ENCODE data around the gene ADAMTS12. TPM values are rescaled to one million over a fixed set of nuclear protein-coding genes. Genes with fewer than 3 reads are reported as not detected.

The ADAMTS12 gene
- total and polyA plus RNA-seq, 10 of the 15 experiments (the other 5 are each of a cell fraction or from before 2014, with no cell fraction given) = 0.11 to 35.8 (median 20.7) TPM

DNA sequence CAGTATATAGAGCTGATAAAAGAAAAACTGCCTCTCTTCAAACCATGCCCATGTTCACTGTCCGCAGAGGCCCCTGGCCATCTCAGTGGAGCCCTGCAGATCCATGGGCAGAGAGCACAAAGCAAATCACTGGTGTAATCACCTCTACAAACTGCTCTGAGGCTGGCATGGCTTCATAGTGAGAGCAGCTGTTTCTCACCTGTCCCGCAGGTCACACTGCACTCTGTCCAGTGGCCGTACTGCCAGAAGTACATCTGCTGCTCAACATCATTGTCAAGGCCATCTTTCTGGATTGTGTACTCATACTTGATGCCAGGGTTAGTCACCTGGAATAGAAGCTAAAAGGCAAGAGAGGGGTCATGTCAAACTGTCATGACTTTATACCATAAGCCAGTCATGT is 277.8 kb downstream of the ADAMTS12 start:
- SMC1A ChIA-PET (ENCODE audit: uncharacterized antibody, unreplicated experiment) = interaction anchor here (0.7 to 1.3 kb wide), 3 partner anchors 11 to 247 kb away, joined by 3 to 4 read pairs (median 3); no protein-coding TSS in a partner anchor

GRCh38 chr5:33612386-33612785 is 279.4 kb downstream of the ADAMTS12 start:
- H3K79me2 ChIP-seq (ENCODE audit: control insufficient read depth, insufficient read depth, low read length) = no peaks in the 10 kb centered on the region
- no peak for TF ChIP-seq POU2F2 (IDR thresholded peaks at IDR 0.05; ENCODE audit: borderline replicate concordance, low read depth, low read length)
- TF ChIP-seq, protein P1, sequence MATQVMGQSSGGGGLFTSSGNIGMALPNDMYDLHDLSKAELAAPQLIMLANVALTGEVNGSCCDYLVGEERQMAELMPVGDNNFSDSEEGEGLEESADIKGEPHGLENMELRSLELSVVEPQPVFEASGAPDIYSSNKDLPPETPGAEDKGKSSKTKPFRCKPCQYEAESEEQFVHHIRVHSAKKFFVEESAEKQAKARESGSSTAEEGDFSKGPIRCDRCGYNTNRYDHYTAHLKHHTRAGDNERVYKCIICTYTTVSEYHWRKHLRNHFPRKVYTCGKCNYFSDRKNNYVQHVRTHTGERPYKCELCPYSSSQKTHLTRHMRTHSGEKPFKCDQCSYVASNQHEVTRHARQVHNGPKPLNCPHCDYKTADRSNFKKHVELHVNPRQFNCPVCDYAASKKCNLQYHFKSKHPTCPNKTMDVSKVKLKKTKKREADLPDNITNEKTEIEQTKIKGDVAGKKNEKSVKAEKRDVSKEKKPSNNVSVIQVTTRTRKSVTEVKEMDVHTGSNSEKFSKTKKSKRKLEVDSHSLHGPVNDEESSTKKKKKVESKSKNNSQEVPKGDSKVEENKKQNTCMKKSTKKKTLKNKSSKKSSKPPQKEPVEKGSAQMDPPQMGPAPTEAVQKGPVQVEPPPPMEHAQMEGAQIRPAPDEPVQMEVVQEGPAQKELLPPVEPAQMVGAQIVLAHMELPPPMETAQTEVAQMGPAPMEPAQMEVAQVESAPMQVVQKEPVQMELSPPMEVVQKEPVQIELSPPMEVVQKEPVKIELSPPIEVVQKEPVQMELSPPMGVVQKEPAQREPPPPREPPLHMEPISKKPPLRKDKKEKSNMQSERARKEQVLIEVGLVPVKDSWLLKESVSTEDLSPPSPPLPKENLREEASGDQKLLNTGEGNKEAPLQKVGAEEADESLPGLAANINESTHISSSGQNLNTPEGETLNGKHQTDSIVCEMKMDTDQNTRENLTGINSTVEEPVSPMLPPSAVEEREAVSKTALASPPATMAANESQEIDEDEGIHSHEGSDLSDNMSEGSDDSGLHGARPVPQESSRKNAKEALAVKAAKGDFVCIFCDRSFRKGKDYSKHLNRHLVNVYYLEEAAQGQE (IDR thresholded peaks at IDR 0.05; ENCODE audit: low read depth, low read length) = no peak

More for the DNA sequence above, 277.8 kb downstream of the ADAMTS12 start:
- 97% methylated on average over 3 of the region's 3 CpGs for WGBS (ENCODE audit: insufficient coverage, insufficient replicate concordance, low lambda C conversion rate, missing lambda C conversion rate)
- intact Hi-C loops (cut with micrococcal nuclease; ENCODE audit: unreplicated experiment) (no loop called here), in situ Hi-C loops (cut with MboI) (no loop called here)
- DNase-seq (ENCODE audit: low read depth, low spot score) (no peak), ATAC-seq (no peak), FAIRE-seq (no peak)
- Histone ChIP-seq H3K4me2 (ENCODE audit: control insufficient read depth, insufficient read depth) (no peak overlapping the region), H3K9ac (ENCODE audit: control insufficient read depth, insufficient read depth, low read length) (no peak overlapping the region), H4K20me1 (ENCODE audit: control insufficient read depth, insufficient read depth) (no peaks in the 10 kb centered on the region; the same call in 1 of the 2 replicates), H3K9me3 (replicated peaks; ENCODE audit: control insufficient read depth, insufficient read depth, low read length) (no peaks in the 10 kb centered on the region), H3K79me2 (ENCODE audit: control insufficient read depth, insufficient read depth, low read length) (no peaks in the 10 kb centered on the region), H3K27ac (ENCODE audit: control insufficient read depth, insufficient read depth) (no peak overlapping the region), H2AFZ (ENCODE audit: control insufficient read depth, low read depth, low read length) (no peak overlapping the region), H3K4me3 (no peak overlapping the region), H3K27me3 (replicated peaks in 1 of 2; ENCODE audit: control insufficient read depth in 2 of 2, insufficient read depth in 2 of 2, low read length in 1 of 2) (no peaks in the 10 kb centered on the region), H3K4me1 (ENCODE audit: control insufficient read depth, insufficient read depth, low read length) (no peaks in the 10 kb centered on the region), H3K36me3 (ENCODE audit: control insufficient read depth in 2 of 2, insufficient read depth in 2 of 2, low read length in 1 of 2) (no peaks in the 10 kb centered on the region)
- BruUV-seq (replicated peaks) = no TSS peak
- TF ChIP-seq FOXK2 (IDR thresholded peaks at IDR 0.05) = no peak
- no peak for TF ChIP-seq POU2F2 (IDR thresholded peaks at IDR 0.05; ENCODE audit: borderline replicate concordance, low read depth, low read length)
- TF ChIP-seq RB1 (IDR thresholded peaks at IDR 0.05; ENCODE audit: borderline replicate concordance) = no peak
- no peak for TF ChIP-seq TARDBP (IDR thresholded peaks at IDR 0.05; ENCODE audit: borderline replicate concordance)
- no peak for TF ChIP-seq SMAD1 (IDR thresholded peaks at IDR 0.05; ENCODE audit: low read depth, partially characterized antibody)
- TF ChIP-seq SMAD5 (IDR thresholded peaks at IDR 0.05; ENCODE audit: low read depth) = no peak
- TF ChIP-seq BCL11A (IDR thresholded peaks at IDR 0.05; ENCODE audit: low read depth, low read length) = no peak
- TF ChIP-seq, protein P2, sequence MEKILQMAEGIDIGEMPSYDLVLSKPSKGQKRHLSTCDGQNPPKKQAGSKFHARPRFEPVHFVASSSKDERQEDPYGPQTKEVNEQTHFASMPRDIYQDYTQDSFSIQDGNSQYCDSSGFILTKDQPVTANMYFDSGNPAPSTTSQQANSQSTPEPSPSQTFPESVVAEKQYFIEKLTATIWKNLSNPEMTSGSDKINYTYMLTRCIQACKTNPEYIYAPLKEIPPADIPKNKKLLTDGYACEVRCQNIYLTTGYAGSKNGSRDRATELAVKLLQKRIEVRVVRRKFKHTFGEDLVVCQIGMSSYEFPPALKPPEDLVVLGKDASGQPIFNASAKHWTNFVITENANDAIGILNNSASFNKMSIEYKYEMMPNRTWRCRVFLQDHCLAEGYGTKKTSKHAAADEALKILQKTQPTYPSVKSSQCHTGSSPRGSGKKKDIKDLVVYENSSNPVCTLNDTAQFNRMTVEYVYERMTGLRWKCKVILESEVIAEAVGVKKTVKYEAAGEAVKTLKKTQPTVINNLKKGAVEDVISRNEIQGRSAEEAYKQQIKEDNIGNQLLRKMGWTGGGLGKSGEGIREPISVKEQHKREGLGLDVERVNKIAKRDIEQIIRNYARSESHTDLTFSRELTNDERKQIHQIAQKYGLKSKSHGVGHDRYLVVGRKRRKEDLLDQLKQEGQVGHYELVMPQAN (conservative IDR thresholded peaks at IDR 0.05) = no peak
- TF ChIP-seq SIX5 (IDR thresholded peaks at IDR 0.05; ENCODE audit: low read depth, low read length, severe bottlenecking) = no peak
- CTCF ChIA-PET = interaction anchor here (1.1 to 1.9 kb wide), 2 partner anchors 9 to 321 kb away, joined by 4 to 5 read pairs; no protein-coding TSS in a partner anchor
- RAD21 ChIA-PET (ENCODE audit: unreplicated experiment) = no interaction called here
- POLR2A ChIA-PET = no interaction called here

More at GRCh38 chr5:33612386-33612785, 279.4 kb downstream of the ADAMTS12 start:
- no peak for ATAC-seq
- no peak overlapping the region for H3K27ac ChIP-seq (ENCODE audit: control insufficient read depth, insufficient read depth)
- no TSS peak for BruUV-seq (replicated peaks)
- H3K9me3 ChIP-seq (replicated peaks; ENCODE audit: control insufficient read depth, insufficient read depth, low read length) = no peaks in the 10 kb centered on the region
- intact Hi-C loops (cut with micrococcal nuclease; ENCODE audit: unreplicated experiment) (no loop called here), in situ Hi-C loops (cut with MboI) (no loop called here)
- CTCF ChIA-PET = no interaction called here
- no peaks in the 10 kb centered on the region for H3K36me3 ChIP-seq (ENCODE audit: control insufficient read depth in 2 of 2, insufficient read depth in 2 of 2, low read length in 1 of 2)
- FAIRE-seq = no peak
- POLR2A ChIA-PET = no interaction called here
- H2AFZ ChIP-seq (ENCODE audit: control insufficient read depth, low read depth, low read length) = no peak overlapping the region
- no peak overlapping the region for H3K9ac ChIP-seq (ENCODE audit: control insufficient read depth, insufficient read depth, low read length)
- no peaks in the 10 kb centered on the region; the same call in 1 of the 2 replicates for H4K20me1 ChIP-seq (ENCODE audit: control insufficient read depth, insufficient read depth)
- SMC1A ChIA-PET (ENCODE audit: uncharacterized antibody, unreplicated experiment) = no interaction called here
- no peak for DNase-seq (ENCODE audit: low read depth, low spot score)
- no peak overlapping the region for H3K4me3 ChIP-seq
- RAD21 ChIA-PET (ENCODE audit: unreplicated experiment) = no interaction called here
- H3K4me2 ChIP-seq (ENCODE audit: control insufficient read depth, insufficient read depth) = no peak overlapping the region
- 0% methylated on average over 1 of the region's 1 CpG for whole genome bisulfite sequencing (ENCODE audit: insufficient coverage, insufficient replicate concordance, low lambda C conversion rate, missing lambda C conversion rate)
- H3K4me1 ChIP-seq (ENCODE audit: control insufficient read depth, insufficient read depth, low read length) = no peaks in the 10 kb centered on the region
- no peaks in the 10 kb centered on the region for H3K27me3 ChIP-seq (replicated peaks in 1 of 2; ENCODE audit: control insufficient read depth in 2 of 2, insufficient read depth in 2 of 2, low read length in 1 of 2)
